ENCODE results near the gene KLF16. TPM values are rescaled to one million over a fixed set of nuclear protein-coding genes. Genes with fewer than 3 reads are reported as not detected.

Gene KLF16
- total RNA-seq, 1 donor from 2014 or later: 5.3 TPM

- no peak for DNase-seq
These were observed 8.8 kb downstream of the KLF16 start for GRCh38 chr19:1854542-1855039.

DNA sequence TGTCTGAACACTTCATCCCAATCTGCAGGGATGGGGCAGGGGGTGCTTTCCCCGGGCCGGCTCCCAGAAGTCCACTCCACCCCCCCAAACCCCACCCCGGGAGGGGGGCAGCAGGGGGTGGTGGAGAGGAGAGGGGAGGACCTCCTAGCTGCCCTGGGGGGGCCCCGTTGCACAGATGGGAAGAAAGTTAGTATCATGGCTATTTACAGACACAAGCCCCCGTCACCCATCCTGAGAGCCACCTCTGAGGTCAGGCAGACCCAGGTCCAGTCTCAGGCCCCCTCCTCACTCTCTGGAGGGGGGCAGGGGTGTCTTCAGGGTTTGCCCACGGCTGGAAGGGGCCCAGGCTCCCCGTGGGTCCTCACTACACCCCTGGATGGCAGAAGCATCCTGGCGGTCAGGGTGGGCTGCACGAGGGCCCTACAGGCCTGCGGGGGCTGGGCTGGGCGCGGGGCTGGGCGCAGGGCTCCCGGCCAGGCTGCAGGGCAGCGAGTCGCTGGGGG, 9.3 kb downstream of the KLF16 start:
- no peak for DNase-seq

GRCh38 chr19:1853295-1854038, 9.9 kb downstream of the KLF16 start:
- DNase-seq: peak; percentile 89

DNA sequence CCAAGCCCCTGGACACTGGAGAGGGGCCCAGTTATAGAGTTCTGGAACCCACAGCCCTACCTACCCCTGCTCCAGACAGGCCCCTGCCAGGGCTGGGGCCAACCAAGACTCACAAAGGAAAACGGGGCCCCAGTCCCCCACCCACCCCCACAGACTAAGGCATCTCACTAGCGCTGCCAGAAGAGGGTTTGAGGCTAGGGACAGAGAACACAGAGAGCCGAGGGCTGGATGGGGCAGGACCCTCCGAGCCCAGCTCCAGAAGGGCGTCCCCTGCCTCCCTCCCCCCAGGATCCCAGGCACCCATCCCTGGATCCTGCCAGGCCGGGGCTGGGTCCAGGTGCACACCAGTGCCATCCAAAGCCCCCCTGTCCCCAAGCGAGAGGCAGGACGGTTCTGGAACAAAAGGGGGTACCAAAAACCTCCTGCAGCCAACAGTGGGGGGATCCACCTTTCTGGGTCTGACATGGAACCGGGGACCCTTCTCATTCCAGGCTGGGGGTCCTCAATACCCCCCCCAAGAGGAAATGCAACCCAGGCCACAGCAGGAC, 10.7 kb downstream of the KLF16 start:
- DNase-seq: no peak

GRCh38 chr19:1851654-1852580, 11.5 kb downstream of the KLF16 start:
- no peak for DNase-seq

DNA sequence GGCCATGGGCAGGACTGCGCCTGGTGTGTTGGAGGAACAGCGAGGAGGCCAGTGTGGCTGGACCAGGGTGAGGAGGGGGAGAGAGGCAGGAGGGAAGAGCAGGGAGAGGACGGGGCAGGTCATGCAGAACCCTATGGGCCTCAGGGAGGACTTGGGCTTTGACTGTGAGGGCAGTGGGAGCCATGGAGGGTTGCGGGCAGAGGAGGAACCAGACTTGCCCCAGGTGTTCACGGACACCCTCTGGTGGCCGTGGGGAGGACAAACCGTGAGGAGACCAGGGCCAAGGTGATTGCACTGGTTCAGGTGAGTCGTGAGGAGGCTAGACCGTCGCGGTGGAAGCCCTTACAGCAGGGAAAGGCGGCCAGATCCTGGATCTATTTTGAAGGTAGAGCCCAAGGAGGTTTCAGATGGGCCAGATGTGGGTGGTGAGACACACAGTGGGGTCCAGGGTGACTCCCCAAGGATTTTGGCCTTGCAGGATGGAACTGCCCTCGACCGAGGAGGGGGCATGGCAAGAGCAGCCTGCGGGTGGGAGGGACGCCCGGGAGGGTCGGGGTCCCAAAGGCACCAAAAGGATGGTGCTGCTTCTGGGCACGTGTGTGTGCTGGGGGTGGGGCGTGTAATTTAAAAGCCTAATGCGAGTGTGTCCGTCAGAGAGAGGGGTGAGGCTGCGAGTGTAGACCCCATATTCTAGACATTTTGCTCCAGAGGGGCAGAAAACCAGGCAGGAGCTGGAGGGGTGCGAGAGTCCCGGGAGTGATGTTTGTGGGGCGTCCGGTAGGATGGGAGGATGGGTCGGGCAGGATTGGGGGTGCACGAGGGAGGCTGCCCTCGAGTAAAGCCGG, 12.3 kb downstream of the KLF16 start:
- no peak for DNase-seq

DNA sequence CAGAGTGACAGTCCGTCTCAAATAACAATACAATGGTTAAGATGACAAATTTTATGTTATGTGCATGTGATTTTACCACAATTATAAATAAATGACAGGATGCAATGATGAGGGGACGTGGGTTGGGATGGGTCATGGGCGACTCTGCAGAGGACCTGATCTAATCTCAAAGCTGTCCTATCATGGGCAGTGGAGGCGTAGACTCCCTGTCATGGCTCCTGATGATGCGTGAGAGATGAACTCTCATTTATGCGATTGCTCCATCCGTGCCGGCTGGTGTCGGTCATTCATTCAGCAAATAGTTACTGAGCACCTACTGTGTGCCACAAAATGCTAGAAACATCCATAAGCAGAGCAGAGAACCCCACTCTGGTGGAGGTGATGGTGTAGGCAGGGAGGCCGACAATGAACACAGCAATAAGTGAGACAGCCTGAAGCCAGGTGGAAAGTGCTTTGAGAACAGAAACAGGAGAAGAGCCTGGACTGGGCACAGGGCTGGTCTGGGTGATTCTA, 13.4 kb downstream of the KLF16 start:
- DNase-seq: no peak

DNA sequence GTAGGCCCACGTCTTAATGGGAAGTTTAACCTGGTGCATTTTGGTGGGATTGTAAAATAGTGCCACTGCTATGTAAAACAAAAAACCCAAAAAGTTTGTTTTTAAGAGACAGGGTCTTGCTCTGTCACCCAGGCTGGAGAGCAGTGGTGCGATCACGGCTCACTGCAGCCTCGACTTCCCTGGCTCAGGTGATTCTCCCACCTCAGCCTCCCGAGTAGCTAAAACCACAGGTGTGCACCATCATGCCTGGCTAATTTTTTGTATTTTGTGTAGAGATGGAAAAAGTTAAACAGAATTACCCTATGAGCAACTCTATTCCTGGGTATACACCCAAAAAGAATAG, 14.3 kb downstream of the KLF16 start:
- DNase-seq: no peak

GRCh38 chr19:1848399-1849131, 14.8 kb downstream of the KLF16 start, which contains the start of gene REXO1:
Gene REXO1 (minus strand): TSS chr19:1848483. CDS start chr19:1848358, 125 bp downstream.
- DNase-seq: peak; percentile 95

DNA sequence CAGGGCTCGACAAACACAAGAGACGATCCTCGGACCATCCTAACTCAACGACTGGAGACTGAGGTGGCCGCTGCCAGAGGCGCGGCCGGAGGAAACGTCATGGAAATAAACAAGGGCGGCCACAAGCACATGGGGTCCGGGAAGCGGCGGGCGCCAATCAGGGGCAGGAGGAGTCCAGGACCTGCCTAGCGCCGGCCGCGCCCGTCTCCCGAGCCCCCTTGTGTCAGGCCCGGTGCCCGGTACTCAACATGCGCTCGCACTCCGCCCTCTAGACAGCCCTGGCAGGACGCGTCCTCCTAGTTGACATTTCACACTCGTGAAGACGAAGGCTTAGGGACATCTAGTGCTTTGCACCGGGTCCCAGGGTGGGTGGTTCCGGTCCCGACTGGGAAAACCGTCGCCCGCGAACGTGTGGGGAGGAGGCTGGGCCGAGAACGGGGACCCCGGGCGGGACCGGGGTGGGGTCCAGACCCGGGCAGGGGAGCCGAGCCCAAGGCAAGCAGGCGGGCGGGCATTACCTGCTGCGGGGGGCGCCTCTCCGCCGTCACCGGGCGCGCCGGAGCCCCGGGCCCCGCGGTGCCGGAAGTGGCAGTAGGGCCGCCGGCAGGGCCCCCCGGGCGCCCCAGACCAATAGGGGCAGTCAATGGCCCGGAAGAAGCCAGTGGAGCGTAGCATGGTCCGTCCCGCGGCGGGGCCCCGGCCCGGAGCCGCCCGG, 15.5 kb downstream of the KLF16 start:
- DNase-seq: peak; percentile 80

- DNase-seq: no peak
These were observed 16.1 kb downstream of the KLF16 start for GRCh38 chr19:1847348-1847683.

- DNase-seq: no peak
These were observed 16.7 kb downstream of the KLF16 start for GRCh38 chr19:1846517-1847204.

DNA sequence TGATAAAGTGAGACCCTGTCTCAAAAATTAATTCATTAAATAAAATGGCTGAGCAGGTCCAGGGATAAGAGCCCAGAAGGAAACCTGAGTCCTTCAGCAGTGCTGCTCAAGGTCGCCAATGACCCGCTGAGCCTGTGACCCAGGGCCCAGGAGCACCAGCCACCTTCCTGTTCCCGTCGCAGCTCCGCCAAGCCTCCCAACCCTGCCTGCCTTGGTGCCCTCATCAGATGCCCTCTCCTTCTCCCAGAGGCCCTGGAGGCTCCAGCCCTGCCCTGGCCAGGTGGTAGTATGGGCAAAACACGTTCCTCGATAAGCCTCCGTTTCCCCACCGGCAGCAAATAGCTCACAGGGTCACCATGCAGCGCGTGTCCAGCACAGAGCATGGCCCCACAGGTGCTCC, 17.7 kb downstream of the KLF16 start:
- DNase-seq: no peak

- DNase-seq: no peak
These were observed 18.3 kb downstream of the KLF16 start for GRCh38 chr19:1845125-1845515.

GRCh38 chr19:1844513-1845124, 18.8 kb downstream of the KLF16 start:
- DNase-seq: no peak

- peak; percentile 57 for DNase-seq
These were observed 19.6 kb downstream of the KLF16 start for GRCh38 chr19:1843646-1844394.

- no peak for DNase-seq
These were observed 20.3 kb downstream of the KLF16 start for GRCh38 chr19:1843116-1843515.

- no peak for DNase-seq
These were observed 22.0 kb downstream of the KLF16 start for GRCh38 chr19:1841209-1841924.
